Activated B cell treated with CpG ODN at 0.5 μM for 24 hours (primary cell): ENCODE measurements around the gene ILDR2. TPM values are rescaled to one million over a fixed set of nuclear protein-coding genes. Genes with fewer than 3 reads are reported as not detected.

ENCODE experiments used
- ATAC-seq: fragments of 200-7000 bp; cut with Tn5 transposase; one replicate; pipeline ENCODE4 v1.10.0; 2021; ENCODE audit warnings: low read depth, mild to moderate bottlenecking, moderate library complexity
- CTCF ChIA-PET: fragments of 350-600 bp; sonication (Branson Sonifier 250); formaldehyde crosslinking; loops from one replicate; lab custom pipeline; 2021; ENCODE audit warnings: antibody characterized with exemption; lab: Charles Lee
- POLR2A ChIA-PET: fragments of 350-600 bp; sonication (Branson Sonifier 250); formaldehyde crosslinking; loops from one replicate; lab custom pipeline; 2021; ENCODE audit warnings: antibody characterized with exemption; lab: Charles Lee
- DNase-seq: peaks from one replicate; pipeline ENCODE4 v3.0.0; 2022
- H3K27ac Mint-ChIP-seq: one replicate; pipeline ENCODE4 v1.8.0; 2020; ENCODE audit warnings: mixed read lengths
- H3K27me3 Mint-ChIP-seq: one replicate; pipeline ENCODE4 v1.8.0; 2021; ENCODE audit warnings: mixed read lengths
- H3K36me3 Mint-ChIP-seq: one replicate; pipeline ENCODE4 v1.8.0; 2021; ENCODE audit warnings: low read depth, mixed read lengths
- H3K4me1 Mint-ChIP-seq: one replicate; pipeline ENCODE4 v1.8.0; 2021; ENCODE audit warnings: mixed read lengths
- H3K4me3 Mint-ChIP-seq: one replicate; pipeline ENCODE4 v1.8.0; 2020; ENCODE audit warnings: mild to moderate bottlenecking, mixed read lengths
- H3K9me3 Mint-ChIP-seq: one replicate; pipeline ENCODE4 v1.8.0; 2020; ENCODE audit warnings: mixed read lengths
- intact Hi-C: fragments of 100-400 bp; cut with micrococcal nuclease; formaldehyde crosslinking; loops from one replicate; pipeline ENCODE4 v1.15.1; 2024
- total RNA-seq: library from RNA; stranded (reverse); gene quantifications from 2 replicates; pipeline ENCODE4 v1.2.3, GENCODE V29; 2022
- TF ChIP-seq, protein P1 (sequence below): fragments of 200-600 bp; IDR thresholded peaks from one replicate; pipeline ENCODE4 v1.8.0; 2022; ENCODE audit warnings: antibody characterized with exemption, mild to moderate bottlenecking

Gene ILDR2
- total RNA-seq, 1 donor from 2014 or later: 1.00 TPM

DNA sequence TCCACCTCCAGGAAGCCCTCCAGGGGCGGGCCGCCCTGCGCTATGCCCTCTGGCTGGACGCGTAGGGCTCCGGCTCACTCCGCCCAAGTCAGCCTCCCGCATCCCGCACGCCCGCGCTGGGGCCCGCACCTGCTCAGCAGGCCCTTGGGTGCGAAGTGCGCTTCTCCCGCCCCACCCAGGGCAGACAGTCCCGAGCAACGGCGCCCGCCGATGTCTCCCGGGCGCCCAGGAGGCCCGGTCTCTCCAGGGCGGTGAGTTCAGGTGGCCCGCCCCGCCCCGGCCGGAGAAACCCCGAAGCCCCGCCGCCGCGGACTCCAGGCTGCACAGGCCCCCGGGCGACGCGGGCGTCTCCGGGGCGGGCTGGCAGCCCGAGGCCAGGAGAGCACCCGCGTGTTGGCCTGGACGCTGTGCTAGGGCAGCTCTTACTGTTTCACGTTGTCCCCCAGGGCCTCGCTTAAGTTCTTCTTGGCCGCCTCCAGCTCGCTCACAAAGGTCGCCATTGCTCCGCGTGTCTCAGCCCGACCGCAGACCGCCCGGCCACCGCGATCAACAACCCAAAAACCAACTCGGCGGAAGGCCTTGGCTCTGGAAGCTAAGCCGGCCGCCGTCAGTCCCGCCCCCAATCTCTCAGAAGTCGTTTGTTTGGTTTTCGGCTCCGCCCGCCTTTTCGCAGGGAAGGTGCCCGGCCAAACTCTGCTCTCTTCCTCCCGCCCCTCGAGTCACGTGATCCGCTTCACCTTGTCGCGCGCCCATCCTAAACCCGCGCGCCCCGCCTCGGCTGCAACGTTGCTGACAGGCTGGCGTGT is 99.4 kb downstream of the ILDR2 start, which contains the start of gene TADA1:
TADA1 (minus strand) TSS at position 531 of the 806 bp plus-strand sequence; CDS start at position 500, 31 bp downstream.
- H3K36me3 Mint-ChIP-seq: peaks cover 11% of the 10 kb centered on the region
- TF ChIP-seq, protein P1, sequence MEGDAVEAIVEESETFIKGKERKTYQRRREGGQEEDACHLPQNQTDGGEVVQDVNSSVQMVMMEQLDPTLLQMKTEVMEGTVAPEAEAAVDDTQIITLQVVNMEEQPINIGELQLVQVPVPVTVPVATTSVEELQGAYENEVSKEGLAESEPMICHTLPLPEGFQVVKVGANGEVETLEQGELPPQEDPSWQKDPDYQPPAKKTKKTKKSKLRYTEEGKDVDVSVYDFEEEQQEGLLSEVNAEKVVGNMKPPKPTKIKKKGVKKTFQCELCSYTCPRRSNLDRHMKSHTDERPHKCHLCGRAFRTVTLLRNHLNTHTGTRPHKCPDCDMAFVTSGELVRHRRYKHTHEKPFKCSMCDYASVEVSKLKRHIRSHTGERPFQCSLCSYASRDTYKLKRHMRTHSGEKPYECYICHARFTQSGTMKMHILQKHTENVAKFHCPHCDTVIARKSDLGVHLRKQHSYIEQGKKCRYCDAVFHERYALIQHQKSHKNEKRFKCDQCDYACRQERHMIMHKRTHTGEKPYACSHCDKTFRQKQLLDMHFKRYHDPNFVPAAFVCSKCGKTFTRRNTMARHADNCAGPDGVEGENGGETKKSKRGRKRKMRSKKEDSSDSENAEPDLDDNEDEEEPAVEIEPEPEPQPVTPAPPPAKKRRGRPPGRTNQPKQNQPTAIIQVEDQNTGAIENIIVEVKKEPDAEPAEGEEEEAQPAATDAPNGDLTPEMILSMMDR: no peak
- intact Hi-C loops: loop anchor here (1.0 to 5.0 kb wide), 4 partner anchors 37 to 1060 kb away; partner anchors contain the start of genes DCAF6, MPZL1, POGK and POU2F1
- H3K9me3 Mint-ChIP-seq: no peaks in the 10 kb centered on the region
- POLR2A ChIA-PET: interaction anchor here (0.6 to 1.8 kb wide), 12 partner anchors 9 to 1107 kb away, joined by 3 to 31 read pairs (median 4); partner anchors contain the start of genes POGK and TMCO1
- CTCF ChIA-PET: interaction anchor here (1.9 to 2.8 kb wide), 2 partner anchors 34 to 184 kb away, joined by 12 to 19 read pairs; no protein-coding TSS in a partner anchor
- H3K27ac Mint-ChIP-seq: peak within 1 kb of the TSS; percentile 98
- H3K4me3 Mint-ChIP-seq: peak within 1 kb of the TSS; percentile 96
- H3K27me3 Mint-ChIP-seq: no peaks in the 10 kb centered on the region
- ATAC-seq (peak; percentile 93), DNase-seq (peak; percentile 94)
- H3K4me1 Mint-ChIP-seq: peaks cover 30% of the 10 kb centered on the region

DNA sequence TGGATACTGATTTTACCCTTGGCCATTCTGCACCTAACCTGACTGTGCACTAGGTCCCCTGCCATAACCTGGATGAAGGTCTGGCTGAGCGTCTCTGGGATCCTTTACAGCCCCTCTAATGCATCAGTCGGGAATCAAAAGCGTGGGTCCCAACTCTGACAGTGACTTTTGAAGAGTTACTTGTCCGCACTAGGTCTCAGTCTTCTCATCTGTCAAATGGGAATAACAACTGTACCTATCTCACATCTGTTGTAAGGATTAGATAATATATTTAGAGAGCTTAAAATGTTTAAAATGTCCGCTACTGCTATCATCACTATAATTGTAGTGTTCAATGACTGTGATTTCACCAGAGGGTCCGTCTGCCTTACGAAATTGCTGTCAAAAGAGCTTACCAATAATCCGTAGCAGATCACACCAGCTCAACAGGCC is 100.0 kb downstream of the ILDR2 start:
- ATAC-seq (no peak), DNase-seq (no peak)
- Mint-ChIP-seq H3K36me3 (peaks cover 11% of the 10 kb centered on the region), H3K27me3 (no peaks in the 10 kb centered on the region), H3K4me1 (peaks cover 30% of the 10 kb centered on the region), H3K27ac (peak overlapping the region; percentile 55), H3K9me3 (no peaks in the 10 kb centered on the region), H3K4me3 (peak overlapping the region; percentile 96)
- POLR2A ChIA-PET: interaction anchor here (1.1 to 1.8 kb wide), 6 partner anchors 9 to 385 kb away, joined by 3 to 31 read pairs (median 4); partner anchors contain the start of gene POGK
- CTCF ChIA-PET: interaction anchor here (1.9 to 2.8 kb wide), 2 partner anchors 34 to 184 kb away, joined by 12 to 19 read pairs; no protein-coding TSS in a partner anchor
- TF ChIP-seq, protein P1: no peak
- intact Hi-C loops: loop anchor here (5.0 kb wide), 1 partner anchor 847 kb away; the partner anchor contains the start of gene MPZL1

- peaks cover 11% of the 10 kb centered on the region for H3K36me3 Mint-ChIP-seq
- H3K4me1 Mint-ChIP-seq: peaks cover 30% of the 10 kb centered on the region
- no peak overlapping the region for H3K4me3 Mint-ChIP-seq
- ChIA-PET POLR2A (no interaction called here), CTCF (no interaction called here)
- ATAC-seq (no peak), DNase-seq (no peak)
- no peak overlapping the region for H3K27ac Mint-ChIP-seq
- no peaks in the 10 kb centered on the region for H3K27me3 Mint-ChIP-seq
- intact Hi-C loops: no loop called here
- TF ChIP-seq, protein P1: no peak
- no peaks in the 10 kb centered on the region for H3K9me3 Mint-ChIP-seq
Observed at GRCh38 chr1:166874464-166874863, 100.9 kb downstream of the ILDR2 start.

GRCh38 chr1:166870584-166870983 is 104.8 kb downstream of the ILDR2 start:
- peaks cover 21% of the 10 kb centered on the region for H3K4me1 Mint-ChIP-seq

More at GRCh38 chr1:166870584-166870983, 104.8 kb downstream of the ILDR2 start:
- TF ChIP-seq, protein P1: no peak
- CTCF ChIA-PET: no interaction called here
- Mint-ChIP-seq H3K9me3 (no peaks in the 10 kb centered on the region), H3K4me3 (no peak overlapping the region), H3K27me3 (no peaks in the 10 kb centered on the region), H3K27ac (no peak overlapping the region), H3K36me3 (peaks cover 41% of the 10 kb centered on the region)
- no peak for DNase-seq
- no peak for ATAC-seq
- POLR2A ChIA-PET: no interaction called here
- intact Hi-C loops: no loop called here
